GM23338 (cell line): ENCODE results near the gene JAZF1.

Experiments used
- CTCF ChIP-seq, 2 experiments: fragments of 200-600 bp in 1 of 2; sonication (generic) in 1 of 2; conservative IDR thresholded peaks; 2 replicates each; pipeline versions ENCODE4 v1.5.1 to v1.6.1; 2016 to 2017; ENCODE audit warnings: antibody characterized with exemption in 2 of 2, low read depth in 2 of 2, mild to moderate bottlenecking in 2 of 2, moderate library complexity in 1 of 2
- POLR2AphosphoS5 ChIP-seq: IDR thresholded peaks from 2 replicates; pipeline ENCODE4 v1.6.1; 2016; ENCODE audit warnings: antibody characterized with exemption, low read depth
- REST ChIP-seq: IDR thresholded peaks from one replicate; pipeline ENCODE4 v1.6.1; 2018; ENCODE audit warnings: antibody characterized with exemption; ENCODE audit not compliant: unreplicated experiment

- TF ChIP-seq REST (no peak), CTCF (conservative IDR thresholded peaks at IDR 0.05; ENCODE audit: low read depth in 2 of 2) (no peak), POLR2AphosphoS5 (no peak)
Measured at GRCh38 chr7:28083164-28083997, 97.2 kb downstream of the JAZF1 start.
